SK-N-MC (cell line): Measurements from ENCODE around the gene CFAP61.

Experiments used
- EZH2 ChIP-seq: fragments of 200-600 bp; sonication (generic); IDR thresholded peaks from one replicate; pipeline ENCODE4 v1.6.1; 2017; ENCODE audit warnings: antibody characterized with exemption
- POLR2AphosphoS5 ChIP-seq: IDR thresholded peaks from 2 replicates; pipeline ENCODE4 v1.6.1; 2012; ENCODE audit warnings: mild to moderate bottlenecking, low read depth, low read length, borderline replicate concordance

DNA sequence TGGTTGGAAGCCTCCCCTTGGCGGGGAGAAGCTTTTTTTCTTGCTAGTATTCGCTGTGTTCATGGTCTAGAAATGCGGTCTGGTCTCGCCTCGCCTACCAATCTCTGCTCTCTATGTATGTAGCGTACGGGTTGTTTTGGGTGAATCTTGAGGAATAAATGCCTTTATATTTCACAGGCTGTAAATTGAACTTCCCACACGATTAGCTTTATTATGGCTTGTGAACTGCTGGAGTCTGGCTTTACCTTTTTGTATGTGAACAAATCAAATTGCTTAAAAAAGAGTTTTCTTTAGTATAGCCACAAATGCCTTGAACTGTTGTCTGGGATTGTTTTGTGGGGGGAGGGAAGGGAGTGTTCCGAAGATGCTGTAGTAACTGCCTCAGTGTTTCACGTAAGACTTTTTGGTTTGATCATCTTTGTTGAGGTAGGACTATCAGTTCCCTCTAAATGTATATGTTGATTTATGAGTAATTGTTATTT, 317.8 kb downstream of the CFAP61 start:
- no peak for TF ChIP-seq POLR2AphosphoS5
- no peak for TF ChIP-seq EZH2
